ENCODE results near the gene PLEKHG3. TPM values are rescaled to one million over a fixed set of nuclear protein-coding genes. Genes with fewer than 3 reads are reported as not detected.
"Not testable (repeated sequence)": the region's sequence is repeated elsewhere in the genome, so short reads cannot be mapped to it uniquely, and the experiment has no call there.

PLEKHG3 gene
- total RNA-seq, 2 experiments from 2014 or later, result 5.5 to 6.6 TPM

GRCh38 chr14:64680013-64680713 lies 24.1 kb upstream of the PLEKHG3 start:
- H3K4me1 Mint-ChIP-seq, result peaks cover 5% of the 10 kb centered on the region
- POLR2A ChIA-PET, result interaction anchor here (0.6 kb wide), 1 partner anchor 205 kb away, joined by 4 read pairs; no protein-coding TSS in a partner anchor
- ATAC-seq (ENCODE audit: low read depth), result no peak

GRCh38 chr14:64680714-64681065 lies 23.5 kb upstream of the PLEKHG3 start:
- DNase-seq (no peak), ATAC-seq (ENCODE audit: low read depth) (no peak)
- Mint-ChIP-seq H3K27ac (no peak overlapping the region), H3K36me3 (no peaks in the 10 kb centered on the region), H3K9me3 (no peaks in the 10 kb centered on the region), H3K4me1 (peaks cover 5% of the 10 kb centered on the region), H3K4me3 (no peak overlapping the region), H3K27me3 (peaks cover 12% of the 10 kb centered on the region)
- POLR2A ChIA-PET, result no interaction called here

More at GRCh38 chr14:64680013-64680713, 24.1 kb upstream of the PLEKHG3 start:
- Mint-ChIP-seq H3K27ac (no peak overlapping the region), H3K27me3 (peaks cover 12% of the 10 kb centered on the region), H3K36me3 (no peaks in the 10 kb centered on the region), H3K4me3 (no peak overlapping the region), H3K9me3 (no peaks in the 10 kb centered on the region)
- DNase-seq, result no peak

- Mint-ChIP-seq H3K4me1 (peaks cover 2% of the 10 kb centered on the region), H3K27ac (no peak overlapping the region), H3K4me3 (no peak overlapping the region), H3K9me3 (no peaks in the 10 kb centered on the region), H3K36me3 (no peaks in the 10 kb centered on the region), H3K27me3 (peaks cover 9% of the 10 kb centered on the region)
- ATAC-seq (ENCODE audit: low read depth) (no peak), DNase-seq (no peak)
- POLR2A ChIA-PET, result no interaction called here
Observed at GRCh38 chr14:64681796-64682710, 22.2 kb upstream of the PLEKHG3 start.

- DNase-seq, result no peak
- H3K9me3 Mint-ChIP-seq, result no peaks in the 10 kb centered on the region
- H3K4me3 Mint-ChIP-seq, result no peak overlapping the region
- H3K27ac Mint-ChIP-seq, result no peak overlapping the region
- no peaks in the 10 kb centered on the region for H3K36me3 Mint-ChIP-seq
- POLR2A ChIA-PET, result no interaction called here
- peaks cover 2% of the 10 kb centered on the region for H3K4me1 Mint-ChIP-seq
- ATAC-seq (ENCODE audit: low read depth), result no peak
- peaks cover 3% of the 10 kb centered on the region for H3K27me3 Mint-ChIP-seq
Observed at GRCh38 chr14:64682843-64683242, 21.4 kb upstream of the PLEKHG3 start.

- no peak for ATAC-seq (ENCODE audit: low read depth)
- Mint-ChIP-seq H3K4me3 (no peak overlapping the region), H3K9me3 (no peaks in the 10 kb centered on the region), H3K36me3 (no peaks in the 10 kb centered on the region), H3K27ac (no peak overlapping the region), H3K27me3 (peaks cover 3% of the 10 kb centered on the region), H3K4me1 (peaks cover 2% of the 10 kb centered on the region)
- POLR2A ChIA-PET, result no interaction called here
- DNase-seq, result no peak
Observed at GRCh38 chr14:64683264-64683663, 21.0 kb upstream of the PLEKHG3 start.

- ATAC-seq (ENCODE audit: low read depth) (no peak), DNase-seq (no peak)
- Mint-ChIP-seq H3K27me3 (peaks cover 10% of the 10 kb centered on the region), H3K4me1 (peaks cover 5% of the 10 kb centered on the region), H3K9me3 (no peaks in the 10 kb centered on the region), H3K36me3 (no peaks in the 10 kb centered on the region), H3K27ac (no peak overlapping the region), H3K4me3 (no peak overlapping the region)
- POLR2A ChIA-PET, result no interaction called here
Observed at GRCh38 chr14:64684091-64684490, 20.1 kb upstream of the PLEKHG3 start.

- DNase-seq (no peak), ATAC-seq (ENCODE audit: low read depth) (no peak)
- H3K4me3 Mint-ChIP-seq, result no peak overlapping the region
- peaks cover 16% of the 10 kb centered on the region for H3K27me3 Mint-ChIP-seq
- H3K36me3 Mint-ChIP-seq, result no peaks in the 10 kb centered on the region
- no peak overlapping the region for H3K27ac Mint-ChIP-seq
- H3K4me1 Mint-ChIP-seq, result peaks cover 6% of the 10 kb centered on the region
- POLR2A ChIA-PET, result no interaction called here
- no peaks in the 10 kb centered on the region for H3K9me3 Mint-ChIP-seq
Observed at GRCh38 chr14:64685371-64686281, 18.6 kb upstream of the PLEKHG3 start.

- DNase-seq, result no peak
- POLR2A ChIA-PET, result no interaction called here
- H3K4me3 Mint-ChIP-seq, result no peak overlapping the region
- no peak overlapping the region for H3K27ac Mint-ChIP-seq
- H3K9me3 Mint-ChIP-seq, result no peaks in the 10 kb centered on the region
- H3K4me1 Mint-ChIP-seq, result peaks cover 6% of the 10 kb centered on the region
- ATAC-seq (ENCODE audit: low read depth), result no peak
- H3K27me3 Mint-ChIP-seq, result peaks cover 18% of the 10 kb centered on the region
- H3K36me3 Mint-ChIP-seq, result no peaks in the 10 kb centered on the region
Observed at GRCh38 chr14:64686282-64686615, 18.0 kb upstream of the PLEKHG3 start.

GRCh38 chr14:64688031-64688430 lies 16.2 kb upstream of the PLEKHG3 start:
- no peak overlapping the region for H3K27ac Mint-ChIP-seq
- no peaks in the 10 kb centered on the region for H3K36me3 Mint-ChIP-seq
- ATAC-seq (ENCODE audit: low read depth) (no peak), DNase-seq (no peak)
- POLR2A ChIA-PET, result no interaction called here
- H3K4me3 Mint-ChIP-seq, result no peak overlapping the region
- peaks cover 8% of the 10 kb centered on the region for H3K4me1 Mint-ChIP-seq
- peaks cover 24% of the 10 kb centered on the region for H3K27me3 Mint-ChIP-seq
- no peaks in the 10 kb centered on the region for H3K9me3 Mint-ChIP-seq

GRCh38 chr14:64688811-64689281 lies 15.4 kb upstream of the PLEKHG3 start:
- H3K27me3 Mint-ChIP-seq, result peaks cover 27% of the 10 kb centered on the region
- H3K27ac Mint-ChIP-seq, result no peak overlapping the region
- no peaks in the 10 kb centered on the region for H3K9me3 Mint-ChIP-seq
- DNase-seq (no peak), ATAC-seq (ENCODE audit: low read depth) (no peak)
- no peaks in the 10 kb centered on the region for H3K36me3 Mint-ChIP-seq
- H3K4me3 Mint-ChIP-seq, result no peak overlapping the region
- peaks cover 8% of the 10 kb centered on the region for H3K4me1 Mint-ChIP-seq
- POLR2A ChIA-PET, result no interaction called here

- Mint-ChIP-seq H3K27ac (no peak overlapping the region), H3K4me1 (peaks cover 8% of the 10 kb centered on the region), H3K36me3 (no peaks in the 10 kb centered on the region), H3K9me3 (no peaks in the 10 kb centered on the region), H3K27me3 (peaks cover 31% of the 10 kb centered on the region), H3K4me3 (no peak overlapping the region)
- ATAC-seq (ENCODE audit: low read depth), result no peak
- POLR2A ChIA-PET, result no interaction called here
- DNase-seq, result no peak
Observed at GRCh38 chr14:64689289-64689688, 14.9 kb upstream of the PLEKHG3 start.

- H3K36me3 Mint-ChIP-seq; DNase-seq; H3K27ac Mint-ChIP-seq; ATAC-seq (ENCODE audit: low read depth); H3K9me3 Mint-ChIP-seq; H3K4me3 Mint-ChIP-seq; POLR2A ChIA-PET; H3K4me1 Mint-ChIP-seq: not testable (repeated sequence)
- H3K27me3 Mint-ChIP-seq, result peaks cover 40% of the 10 kb centered on the region
Observed at GRCh38 chr14:64690607-64691006, 13.6 kb upstream of the PLEKHG3 start.

- Mint-ChIP-seq H3K4me1 (peaks cover 8% of the 10 kb centered on the region), H3K4me3 (no peak overlapping the region), H3K27me3 (peaks cover 47% of the 10 kb centered on the region), H3K36me3 (no peaks in the 10 kb centered on the region), H3K9me3 (no peaks in the 10 kb centered on the region), H3K27ac (no peak overlapping the region)
- ATAC-seq (ENCODE audit: low read depth) (no peak), DNase-seq (no peak)
- POLR2A ChIA-PET, result no interaction called here
Observed at GRCh38 chr14:64691376-64691775, 12.8 kb upstream of the PLEKHG3 start.
